CD4-positive, alpha-beta memory T cell (primary cell): Measurements from ENCODE around the gene SCGB1D1. TPM values are rescaled to one million over a fixed set of nuclear protein-coding genes. Genes with fewer than 3 reads are reported as not detected.

Experiments
- CTCF ChIA-PET: fragments of 350-600 bp; sonication (Branson Sonifier 250); formaldehyde crosslinking; loops from one replicate; lab custom pipeline; 2021; ENCODE audit warnings: inconsistent platforms; ENCODE audit not compliant: partially characterized antibody; lab: Charles Lee
- POLR2A ChIA-PET: fragments of 350-600 bp; sonication (Branson Sonifier 250); formaldehyde crosslinking; loops from one replicate; lab custom pipeline; 2021; ENCODE audit not compliant: partially characterized antibody; lab: Charles Lee
- DNase-seq, 5 donors: peaks; one replicate each; pipeline versions ENCODE4 v3.0.0 to v3.0.0-alpha.2; 2020 to 2022; ENCODE audit warnings: mixed read lengths in 1 of 5
- H3K27ac ChIP-seq: one replicate; pipeline ENCODE4 v1.7.0; 2013; ENCODE audit warnings: low read depth, low read length
- H3K27me3 ChIP-seq: 2 replicates; pipeline ENCODE4 v1.7.0; 2013; ENCODE audit warnings: mild to moderate bottlenecking, low read length, moderate library complexity; ENCODE audit not compliant: insufficient read depth
- H3K36me3 ChIP-seq: 2 replicates; pipeline ENCODE4 v1.7.0; 2013; ENCODE audit warnings: mild to moderate bottlenecking, low read length, moderate library complexity; ENCODE audit not compliant: insufficient read depth
- H3K4me1 ChIP-seq: 2 replicates; pipeline ENCODE4 v1.7.0; 2013; ENCODE audit warnings: mild to moderate bottlenecking, low read length, moderate library complexity; ENCODE audit not compliant: insufficient read depth
- H3K4me3 ChIP-seq, 2 donors: one replicate each; pipeline ENCODE4 v1.7.0; 2013; ENCODE audit warnings: low read length in 2 of 2, mild to moderate bottlenecking in 1 of 2
- H3K9me3 ChIP-seq, 2 donors: one replicate each; pipeline ENCODE4 v1.7.0; 2013; ENCODE audit warnings: low read length in 2 of 2, control low read depth in 1 of 2; ENCODE audit not compliant: control insufficient read depth in 1 of 2
- H3K27ac Mint-ChIP-seq, 7 donors: one replicate each; pipeline ENCODE4 v1.8.0; 2020 to 2021; ENCODE audit warnings: mixed read lengths in 7 of 7, mild to moderate bottlenecking in 6 of 7, inconsistent platforms in 3 of 7, moderate library complexity in 3 of 7
- H3K27me3 Mint-ChIP-seq, 2 donors: one replicate each; pipeline ENCODE4 v1.8.0; 2020 to 2021; ENCODE audit warnings: mixed read lengths in 2 of 2
- H3K36me3 Mint-ChIP-seq, 2 donors: one replicate each; pipeline ENCODE4 v1.8.0; 2020 to 2021; ENCODE audit warnings: mixed read lengths in 2 of 2, inconsistent platforms in 1 of 2, mild to moderate bottlenecking in 1 of 2
- H3K4me1 Mint-ChIP-seq, 4 donors: one replicate each; pipeline ENCODE4 v1.8.0; 2020 to 2021; ENCODE audit warnings: mixed read lengths in 4 of 4, mild to moderate bottlenecking in 1 of 4
- H3K4me3 Mint-ChIP-seq, 8 donors: one replicate each; pipeline ENCODE4 v1.8.0; 2020 to 2021; ENCODE audit warnings: mixed read lengths in 8 of 8, mild to moderate bottlenecking in 7 of 8, moderate library complexity in 6 of 8, inconsistent platforms in 3 of 8
- H3K9me3 Mint-ChIP-seq, 8 donors: one replicate each; pipeline ENCODE4 v1.8.0; 2020 to 2021; ENCODE audit warnings: mixed read lengths in 8 of 8, mild to moderate bottlenecking in 5 of 8, inconsistent platforms in 3 of 8, moderate library complexity in 1 of 8
- intact Hi-C: fragments of 100-400 bp; cut with micrococcal nuclease; formaldehyde crosslinking; loops from one replicate; pipeline ENCODE4 v1.15.1; 2023
- polyA plus RNA-seq, 2 donors: library from polyadenylated mRNA; unstranded; fragments of 300-500 nt; fragmentation: Illumina TruSeq; gene quantifications; one replicate each; pipeline ENCODE4 v1.2.3, GENCODE V29; 2021
- total RNA-seq, 2 experiments: library from RNA; stranded (reverse); gene quantifications; one replicate each; pipeline ENCODE4 v1.2.3, GENCODE V29; 2021

Gene SCGB1D1
- total and polyA plus RNA-seq, 4 experiments from 2014 or later, result not detected

- no peak for DNase-seq
- peaks cover 33 to 35% of the 10 kb centered on the region in 2 donors for H3K27me3 Mint-ChIP-seq
- CTCF ChIA-PET, result no interaction called here
- Histone ChIP-seq H3K4me3 (no peak overlapping the region), H3K36me3 (no peaks in the 10 kb centered on the region), H3K9me3 (no peaks in the 10 kb centered on the region), H3K27ac (no peak overlapping the region), H3K4me1 (no peaks in the 10 kb centered on the region), H3K27me3 (no peaks in the 10 kb centered on the region)
- H3K36me3 Mint-ChIP-seq, result no peaks in the 10 kb centered on the region
- intact Hi-C loops, result no loop called here
- POLR2A ChIA-PET, result no interaction called here
- no peak overlapping the region for H3K4me3 Mint-ChIP-seq
- peaks cover 4 to 6% (median 5%) of the 10 kb centered on the region in 4 donors for H3K4me1 Mint-ChIP-seq
- H3K9me3 Mint-ChIP-seq, result no peaks in the 10 kb centered on the region
- no peak overlapping the region for H3K27ac Mint-ChIP-seq
Measured at GRCh38 chr11:62169935-62170334, 20.1 kb upstream of the SCGB1D1 start.

- Mint-ChIP-seq H3K36me3 (no peaks in the 10 kb centered on the region), H3K27me3 (peaks cover 32 to 33% of the 10 kb centered on the region in 2 donors), H3K4me1 (peaks cover 4 to 6% (median 5%) of the 10 kb centered on the region in 4 donors), H3K27ac (peak overlapping the region in 1 of 7 donors; percentile 3), H3K4me3 (peak overlapping the region in 4 of 8 donors; percentile 0 to 59 (median 12)), H3K9me3 (no peaks in the 10 kb centered on the region)
- Histone ChIP-seq H3K4me3 (no peak overlapping the region), H3K27ac (no peak overlapping the region), H3K36me3 (no peaks in the 10 kb centered on the region), H3K9me3 (no peaks in the 10 kb centered on the region), H3K27me3 (no peaks in the 10 kb centered on the region), H3K4me1 (no peaks in the 10 kb centered on the region)
- CTCF ChIA-PET, result interaction anchor here (0.7 to 1.7 kb wide), 6 partner anchors 14 to 206 kb away, joined by 3 to 10 read pairs (median 4); no protein-coding TSS in a partner anchor
- intact Hi-C loops, result loop anchor here (1.0 kb wide), 3 partner anchors 140 to 207 kb away; no protein-coding TSS in a partner anchor
- POLR2A ChIA-PET, result no interaction called here
- peak; percentile 60 to 66 (median 63) for DNase-seq
Measured at GRCh38 chr11:62171261-62171723, 18.7 kb upstream of the SCGB1D1 start.

GRCh38 chr11:62172294-62172693, 17.7 kb upstream of the SCGB1D1 start:
- POLR2A ChIA-PET, result no interaction called here
- H3K4me1 Mint-ChIP-seq, result peaks cover 4 to 6% (median 5%) of the 10 kb centered on the region in 4 donors
- no peak overlapping the region for H3K4me3 ChIP-seq
- intact Hi-C loops, result no loop called here
- no peaks in the 10 kb centered on the region for H3K4me1 ChIP-seq
- no peak overlapping the region for H3K27ac ChIP-seq
- DNase-seq, result no peak
- no peaks in the 10 kb centered on the region for H3K36me3 ChIP-seq
- no peaks in the 10 kb centered on the region for H3K9me3 ChIP-seq
- CTCF ChIA-PET, result interaction anchor here (0.7 to 1.7 kb wide), 6 partner anchors 8 to 205 kb away, joined by 3 to 10 read pairs (median 4); no protein-coding TSS in a partner anchor
- H3K4me3 Mint-ChIP-seq, result no peak overlapping the region
- no peaks in the 10 kb centered on the region for H3K36me3 Mint-ChIP-seq
- H3K27me3 Mint-ChIP-seq, result peaks cover 32 to 34% of the 10 kb centered on the region in 2 donors
- no peaks in the 10 kb centered on the region for H3K9me3 Mint-ChIP-seq
- H3K27ac Mint-ChIP-seq, result no peak overlapping the region
- H3K27me3 ChIP-seq, result no peaks in the 10 kb centered on the region

GRCh38 chr11:62176766-62177165, 13.2 kb upstream of the SCGB1D1 start:
- Histone ChIP-seq H3K27me3 (no peaks in the 10 kb centered on the region), H3K4me3 (no peak overlapping the region), H3K9me3 (no peaks in the 10 kb centered on the region), H3K27ac (no peak overlapping the region), H3K36me3 (no peaks in the 10 kb centered on the region), H3K4me1 (no peaks in the 10 kb centered on the region)
- Mint-ChIP-seq H3K27me3 (peaks cover 19 to 20% of the 10 kb centered on the region in 2 donors), H3K4me3 (no peak overlapping the region), H3K27ac (no peak overlapping the region), H3K36me3 (no peaks in the 10 kb centered on the region), H3K4me1 (no peaks in the 10 kb centered on the region), H3K9me3 (no peaks in the 10 kb centered on the region)
- intact Hi-C loops, result no loop called here
- ChIA-PET POLR2A (no interaction called here), CTCF (no interaction called here)
- DNase-seq, result no peak

GRCh38 chr11:62179995-62180394, 10.0 kb upstream of the SCGB1D1 start:
- Histone ChIP-seq H3K27ac (no peak overlapping the region), H3K4me3 (no peak overlapping the region), H3K9me3 (no peaks in the 10 kb centered on the region), H3K36me3 (no peaks in the 10 kb centered on the region), H3K27me3 (no peaks in the 10 kb centered on the region), H3K4me1 (no peaks in the 10 kb centered on the region)
- H3K36me3 Mint-ChIP-seq, result no peaks in the 10 kb centered on the region
- H3K4me1 Mint-ChIP-seq, result no peaks in the 10 kb centered on the region
- no peak overlapping the region for H3K4me3 Mint-ChIP-seq
- ChIA-PET POLR2A (no interaction called here), CTCF (interaction anchor here (1.1 kb wide), 1 partner anchor 8 kb away, joined by 3 read pairs; no protein-coding TSS in a partner anchor)
- peaks cover 19 to 21% of the 10 kb centered on the region in 2 donors for H3K27me3 Mint-ChIP-seq
- intact Hi-C loops, result no loop called here
- no peak overlapping the region for H3K27ac Mint-ChIP-seq
- DNase-seq, result no peak
- H3K9me3 Mint-ChIP-seq, result peaks cover 0 to 6% (median 1%) of the 10 kb centered on the region in 8 donors

GRCh38 chr11:62181097-62181496, 8.9 kb upstream of the SCGB1D1 start:
- CTCF ChIA-PET, result interaction anchor here (1.1 kb wide), 1 partner anchor 9 kb away, joined by 3 read pairs; no protein-coding TSS in a partner anchor
- peaks cover 22 to 27% of the 10 kb centered on the region in 2 donors for H3K27me3 Mint-ChIP-seq
- H3K4me1 Mint-ChIP-seq, result no peaks in the 10 kb centered on the region
- Histone ChIP-seq H3K27ac (no peak overlapping the region), H3K4me3 (no peak overlapping the region), H3K27me3 (no peaks in the 10 kb centered on the region), H3K36me3 (no peaks in the 10 kb centered on the region), H3K9me3 (no peaks in the 10 kb centered on the region), H3K4me1 (no peaks in the 10 kb centered on the region)
- H3K9me3 Mint-ChIP-seq, result peaks cover 0 to 6% (median 2%) of the 10 kb centered on the region in 8 donors
- intact Hi-C loops, result no loop called here
- H3K4me3 Mint-ChIP-seq, result no peak overlapping the region
- no peak for DNase-seq
- POLR2A ChIA-PET, result no interaction called here
- no peak overlapping the region for H3K27ac Mint-ChIP-seq
- no peaks in the 10 kb centered on the region for H3K36me3 Mint-ChIP-seq

GRCh38 chr11:62182147-62182891, 7.7 kb upstream of the SCGB1D1 start:
- no peak overlapping the region for H3K4me3 ChIP-seq
- CTCF ChIA-PET, result no interaction called here
- H3K27me3 Mint-ChIP-seq, result peaks cover 19 to 23% of the 10 kb centered on the region in 2 donors

More at GRCh38 chr11:62182147-62182891, 7.7 kb upstream of the SCGB1D1 start:
- Histone ChIP-seq H3K4me1 (no peaks in the 10 kb centered on the region), H3K27ac (no peak overlapping the region), H3K9me3 (no peaks in the 10 kb centered on the region), H3K36me3 (no peaks in the 10 kb centered on the region), H3K27me3 (no peaks in the 10 kb centered on the region)
- H3K4me3 Mint-ChIP-seq, result no peak overlapping the region
- DNase-seq, result no peak
- POLR2A ChIA-PET, result no interaction called here
- peaks cover 0 to 6% (median 2%) of the 10 kb centered on the region in 8 donors for H3K9me3 Mint-ChIP-seq
- H3K4me1 Mint-ChIP-seq, result no peaks in the 10 kb centered on the region
- H3K27ac Mint-ChIP-seq, result no peak overlapping the region
- H3K36me3 Mint-ChIP-seq, result no peaks in the 10 kb centered on the region
- intact Hi-C loops, result no loop called here
